Measurements from ENCODE around the gene TCAP. TPM values are rescaled to one million over a fixed set of nuclear protein-coding genes. Genes with fewer than 3 reads are reported as not detected.

The TCAP gene, protein sequence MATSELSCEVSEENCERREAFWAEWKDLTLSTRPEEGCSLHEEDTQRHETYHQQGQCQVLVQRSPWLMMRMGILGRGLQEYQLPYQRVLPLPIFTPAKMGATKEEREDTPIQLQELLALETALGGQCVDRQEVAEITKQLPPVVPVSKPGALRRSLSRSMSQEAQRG
- under 0.01 and 0.60 TPM in 2 replicates for total RNA-seq

DNA sequence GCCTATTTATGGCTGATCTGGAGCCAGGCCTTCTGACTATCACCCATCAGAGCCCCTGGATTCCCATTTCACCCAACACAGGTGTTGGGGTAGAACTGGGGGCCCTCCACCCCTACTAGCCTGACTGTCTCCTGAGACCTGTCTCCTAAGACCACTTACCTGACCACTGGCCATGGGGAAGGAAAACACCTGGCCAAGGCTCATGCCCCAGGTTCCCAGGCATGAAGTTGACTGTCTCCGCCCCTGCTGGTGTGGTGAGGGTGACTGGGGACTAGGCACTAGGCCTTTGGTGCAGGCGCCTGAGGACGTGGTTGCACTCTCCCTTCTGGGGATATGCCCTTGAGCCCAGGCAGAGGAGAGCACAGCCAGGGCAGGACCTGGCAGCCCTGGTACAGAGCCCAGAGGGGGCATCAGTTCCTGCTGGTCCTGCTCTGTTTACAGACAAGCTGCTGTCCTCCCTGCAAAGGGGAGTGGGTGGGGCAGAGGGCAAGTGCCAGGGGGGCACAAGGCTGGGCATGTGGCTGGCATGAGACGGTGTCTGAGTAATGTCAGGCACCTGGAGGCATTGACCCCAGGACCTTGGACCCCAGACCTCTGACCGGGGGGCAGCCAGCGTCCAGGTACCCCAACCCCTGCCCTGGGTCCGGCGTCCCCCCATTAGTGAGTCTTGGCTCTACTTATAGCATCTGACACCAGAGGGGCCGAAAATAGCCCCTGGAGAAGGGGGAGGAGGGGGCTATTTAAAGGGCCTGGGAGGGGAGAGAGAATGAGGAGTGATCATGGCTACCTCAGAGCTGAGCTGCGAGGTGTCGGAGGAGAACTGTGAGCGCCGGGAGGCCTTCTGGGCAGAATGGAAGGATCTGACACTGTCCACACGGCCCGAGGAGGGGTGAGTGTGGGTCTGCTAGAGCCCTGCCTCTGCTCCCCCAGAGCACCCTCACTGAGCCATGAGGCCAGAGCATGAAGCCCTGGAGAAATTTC, at the start of gene TCAP:
TSS of gene TCAP (plus strand) at position 769 of the 981 bp plus-strand sequence. CDS start at position 780, 11 bp downstream.
- DNase-seq (ENCODE audit: low read depth in 2 of 2): no peak

DNA sequence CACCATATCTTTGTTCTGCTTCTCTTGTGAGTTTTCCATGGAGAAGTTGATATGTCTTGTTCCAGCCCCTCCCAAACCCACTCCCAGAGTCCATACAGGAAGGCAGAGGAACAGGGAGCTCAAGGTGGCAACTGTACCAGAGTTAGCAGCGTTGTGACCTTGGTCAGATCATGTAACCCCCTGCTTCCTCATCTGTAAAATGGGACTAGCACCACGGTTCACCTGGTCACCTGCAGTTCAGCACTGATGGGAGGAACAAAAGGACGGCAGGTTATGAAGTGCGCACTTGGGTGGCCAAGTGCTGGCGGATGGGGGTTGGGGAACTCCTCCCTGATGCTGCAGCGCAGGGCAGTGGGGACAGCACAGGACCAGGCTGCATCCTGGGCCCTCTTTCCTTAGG, 49.7 kb upstream of the TCAP start:
- DNase-seq (ENCODE audit: low read depth in 2 of 2): no peak

DNA sequence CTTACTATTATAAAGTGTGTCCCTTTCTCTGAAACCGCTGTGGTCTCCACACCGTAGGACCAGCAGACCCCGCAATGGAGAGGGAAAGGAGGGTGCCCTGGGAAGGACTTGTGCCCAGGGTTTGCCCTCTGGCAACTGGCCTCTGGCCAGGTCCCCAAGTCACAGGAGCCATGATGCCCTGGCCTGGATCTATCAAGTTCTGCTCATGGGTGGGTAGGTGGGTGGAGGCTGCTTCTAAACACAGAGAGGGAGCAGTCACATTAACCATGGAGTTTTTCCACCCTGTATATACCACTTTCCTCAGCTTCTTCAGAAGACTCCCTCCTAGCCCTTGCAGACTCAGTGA, 48.1 kb upstream of the TCAP start:
- DNase-seq (ENCODE audit: low read depth in 2 of 2): no peak

DNA sequence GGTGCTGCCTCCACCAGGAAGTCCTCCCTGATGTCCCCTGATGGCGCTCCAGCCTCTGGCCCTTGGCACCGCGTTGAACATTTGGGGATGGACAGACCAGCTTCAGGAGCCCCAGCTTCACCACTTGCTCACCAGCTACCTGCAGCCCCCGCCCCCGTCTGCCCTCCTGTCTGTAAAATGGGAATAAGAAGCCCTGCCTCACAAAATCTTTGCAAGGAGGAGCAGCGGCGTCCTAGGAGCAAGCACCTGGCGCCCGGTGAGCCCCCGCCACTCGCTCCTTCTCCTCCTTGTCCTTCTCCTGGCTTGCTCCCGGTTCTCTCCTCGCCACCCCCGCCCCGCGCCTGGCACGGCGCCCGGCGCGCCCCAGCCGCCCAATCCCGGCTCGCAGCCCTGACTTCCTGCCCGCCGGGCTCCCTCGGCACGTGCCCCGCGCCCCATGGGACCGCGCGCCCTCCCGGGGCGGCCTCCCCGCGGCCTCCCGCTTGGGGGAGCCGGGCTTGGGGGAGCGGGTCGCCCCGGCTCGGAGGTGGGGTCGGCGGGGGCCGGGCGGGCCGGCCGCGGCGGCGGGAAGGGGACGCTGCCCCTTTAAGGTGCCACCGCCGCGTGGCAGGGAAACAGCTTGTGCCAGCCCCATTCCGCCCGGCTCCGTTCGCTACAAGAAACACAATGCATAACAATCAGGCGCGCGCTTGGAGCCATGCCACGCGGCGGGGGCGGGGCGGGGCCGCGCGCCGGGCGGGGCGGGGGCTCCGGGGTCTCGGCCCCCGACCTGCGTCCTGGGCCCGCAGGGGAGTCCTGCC, 47.5 kb upstream of the TCAP start:
- DNase-seq (ENCODE audit: low read depth in 2 of 2): peak; percentile 49 to 71

DNA sequence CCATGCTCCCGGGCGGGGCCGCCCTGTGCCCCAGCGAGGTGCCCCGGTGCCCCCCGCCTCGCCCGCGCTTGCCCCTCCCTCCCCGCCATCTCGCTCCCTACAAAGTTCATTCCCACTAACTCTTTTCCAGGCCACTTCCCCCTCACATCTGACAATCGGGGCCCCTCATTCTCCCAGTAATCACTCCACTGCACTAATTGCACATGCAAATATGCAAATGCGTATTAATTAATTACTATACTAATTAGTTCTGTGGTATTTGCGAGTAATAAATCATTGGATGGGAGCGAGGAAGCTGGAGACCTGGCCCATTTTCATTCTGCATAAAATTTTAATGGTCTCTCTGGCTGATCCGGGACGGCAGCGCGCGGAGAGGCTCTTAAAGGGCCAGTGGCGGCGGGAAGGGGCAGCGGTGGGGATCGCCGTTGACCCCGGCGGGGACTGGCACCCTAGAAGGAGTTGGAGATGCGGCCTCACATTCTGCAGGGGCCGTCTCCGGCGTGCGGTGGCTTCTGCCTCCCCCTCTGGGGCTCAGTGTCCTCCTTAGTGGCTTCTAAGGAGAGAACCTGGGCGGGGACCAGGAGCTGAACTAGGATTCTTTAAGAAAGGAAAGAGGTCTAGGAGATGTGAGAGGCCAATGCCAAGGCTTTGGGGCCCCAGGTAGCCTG, 46.8 kb upstream of the TCAP start:
- peak; percentile 7 to 26 for DNase-seq (ENCODE audit: low read depth in 2 of 2)

DNA sequence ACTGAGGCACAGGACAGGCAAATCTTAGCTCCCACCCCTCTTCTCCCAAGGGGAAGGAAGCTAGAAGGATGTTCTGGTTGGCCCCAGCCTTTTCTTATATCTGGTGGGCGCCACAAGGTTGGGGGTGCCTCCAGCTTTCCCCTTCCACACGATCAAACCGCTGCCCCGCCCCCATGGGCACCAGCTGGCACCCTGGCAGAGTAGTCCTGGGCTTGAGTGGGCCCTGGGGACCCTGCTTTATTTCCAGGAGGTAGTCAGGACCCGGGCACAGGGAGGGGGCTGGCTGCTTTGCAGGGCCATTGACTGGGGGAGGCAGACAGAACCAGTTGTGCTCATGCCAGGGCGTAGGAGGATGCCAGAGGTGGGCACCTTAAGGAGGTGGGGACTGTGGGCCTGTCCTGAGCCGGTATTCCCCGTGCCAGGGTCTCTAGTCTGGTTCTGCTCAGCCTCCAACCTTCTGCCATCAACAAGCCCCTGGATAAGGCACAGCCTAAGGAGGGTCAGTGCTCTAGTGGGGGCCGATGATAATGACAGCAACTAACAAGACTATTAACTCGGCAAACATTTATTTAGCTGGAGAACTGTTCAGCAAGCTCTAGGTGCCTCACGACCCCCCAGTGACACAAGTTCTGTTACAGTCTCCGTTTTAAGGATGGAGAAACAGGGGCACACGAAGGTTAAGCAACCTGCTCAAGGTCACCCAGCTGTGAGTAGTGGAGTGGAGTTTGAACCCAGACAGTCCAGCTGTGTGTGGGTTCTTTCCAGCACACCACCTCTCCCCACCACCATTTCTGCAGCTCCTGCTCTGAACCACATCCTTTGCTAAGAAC, 46.0 kb upstream of the TCAP start:
- no peak for DNase-seq (ENCODE audit: low read depth in 2 of 2)

DNA sequence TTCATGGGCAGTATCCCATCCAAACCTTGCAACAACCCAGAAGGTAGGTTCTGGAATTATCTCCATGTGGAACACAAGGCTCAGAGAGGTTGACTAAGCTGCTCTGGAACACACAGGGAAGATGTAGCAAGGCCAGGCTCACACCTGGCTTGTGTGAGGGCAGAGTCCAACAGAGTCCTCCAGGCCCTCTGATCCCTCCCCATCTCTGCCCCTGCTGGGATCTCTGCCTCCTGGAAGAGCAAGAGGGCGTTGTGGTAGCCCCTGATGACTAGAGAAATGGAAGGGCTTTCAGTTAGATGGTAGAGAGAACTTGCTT, 45.4 kb upstream of the TCAP start:
- DNase-seq (ENCODE audit: low read depth in 2 of 2): no peak

DNA sequence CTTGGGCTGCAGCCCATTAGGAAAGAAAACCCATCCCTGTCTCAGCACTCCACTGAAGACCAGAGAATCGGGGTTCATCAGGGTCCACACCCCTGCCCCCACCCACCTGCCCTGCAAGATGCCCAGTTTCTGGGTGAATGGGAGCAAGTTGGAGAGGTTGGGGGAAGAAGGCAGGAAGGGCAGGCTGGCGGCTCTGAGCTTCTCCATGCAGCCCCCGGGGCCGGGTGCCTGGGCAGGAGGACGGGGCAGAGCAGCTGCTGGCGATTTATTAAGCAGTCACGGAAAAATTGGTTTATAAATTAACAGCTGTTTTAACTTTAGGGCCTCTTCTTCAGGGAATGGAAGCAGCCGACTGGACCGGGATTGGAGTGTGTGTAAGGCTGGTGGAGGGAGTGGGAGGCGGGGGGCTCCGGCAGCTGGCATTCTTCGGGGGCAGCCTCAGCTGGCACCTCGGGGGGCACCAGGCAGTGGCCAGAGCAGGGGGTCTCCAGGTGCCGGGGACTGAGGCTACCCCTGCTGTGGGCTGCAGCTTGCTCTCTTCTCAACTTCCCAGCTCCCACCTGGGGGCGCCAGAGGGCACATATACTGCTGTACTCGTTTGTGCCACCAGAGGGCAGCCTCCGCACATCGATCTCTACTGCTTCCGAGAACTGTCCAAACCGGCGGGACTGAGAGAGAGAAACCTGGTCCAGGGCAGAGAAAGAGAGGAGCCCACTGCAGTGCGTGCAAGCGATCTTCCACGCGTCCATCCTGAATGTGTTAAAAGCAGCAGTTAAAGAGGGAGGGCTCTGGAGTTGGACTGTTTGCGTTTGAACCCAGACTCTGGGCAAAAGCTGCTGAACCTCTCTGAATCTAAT, 43.4 kb upstream of the TCAP start:
- DNase-seq (ENCODE audit: low read depth in 2 of 2): peak; percentile 76 to 87

DNA sequence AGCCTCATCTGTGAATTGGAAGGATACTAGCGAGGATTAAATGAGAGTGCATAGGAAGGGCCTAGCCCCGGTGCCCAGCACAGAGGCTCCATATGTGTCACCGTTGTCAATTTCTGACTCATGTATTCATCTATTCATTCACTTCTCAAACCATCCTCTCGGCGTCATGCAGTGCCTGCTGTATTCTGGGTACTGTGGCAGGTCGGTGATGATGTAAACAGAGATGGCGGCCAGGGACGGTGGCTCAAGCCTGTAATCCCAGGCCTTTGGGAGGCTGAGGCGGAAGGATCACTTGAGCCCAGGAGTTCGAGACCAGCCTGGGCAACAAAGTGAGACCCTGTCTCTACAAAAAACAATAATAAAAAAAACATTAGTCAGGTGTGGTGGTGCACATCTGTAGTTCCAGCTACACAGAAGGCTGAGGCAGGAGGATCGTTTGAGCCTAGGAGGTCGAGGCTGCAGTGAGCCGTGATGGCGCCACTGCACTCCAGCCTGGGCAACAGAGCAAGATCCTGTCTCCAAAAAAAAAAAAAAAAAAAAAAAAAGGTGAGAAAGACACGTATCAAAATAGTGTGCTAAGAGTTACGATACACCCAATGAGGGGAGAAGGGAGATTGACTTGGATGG, 42.7 kb upstream of the TCAP start:
- no peak for DNase-seq (ENCODE audit: low read depth in 2 of 2)

DNA sequence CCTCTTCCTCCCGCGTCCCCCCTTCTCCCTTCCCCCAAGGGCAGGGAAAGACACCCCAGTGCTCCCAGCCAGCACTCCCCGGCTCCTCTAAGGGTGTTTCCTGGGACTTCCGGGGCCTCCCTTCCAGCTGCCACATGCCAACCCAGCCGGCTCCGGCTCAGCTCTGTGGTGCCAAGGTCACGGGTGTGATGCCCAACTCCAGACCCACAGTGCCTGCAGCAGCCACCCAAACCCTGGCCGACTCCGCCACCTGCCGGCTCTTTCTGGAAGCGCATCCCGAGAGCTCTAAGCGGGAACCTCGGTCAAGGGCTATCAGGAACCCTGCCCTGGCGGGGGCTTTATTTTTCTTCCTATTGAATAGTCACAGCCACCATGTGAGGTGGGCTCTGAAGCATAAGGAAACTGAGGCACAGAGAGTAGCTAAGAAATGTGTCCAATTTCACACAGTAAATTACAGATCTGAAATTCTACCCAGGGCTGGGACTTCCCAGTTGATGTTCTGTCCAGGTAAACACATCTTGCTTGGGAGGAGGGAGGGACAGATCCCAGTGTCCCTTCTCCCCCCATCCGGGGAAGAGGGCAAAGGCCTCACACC, 41.7 kb upstream of the TCAP start:
- DNase-seq (ENCODE audit: low read depth in 2 of 2): peak; percentile 64 to 73

DNA sequence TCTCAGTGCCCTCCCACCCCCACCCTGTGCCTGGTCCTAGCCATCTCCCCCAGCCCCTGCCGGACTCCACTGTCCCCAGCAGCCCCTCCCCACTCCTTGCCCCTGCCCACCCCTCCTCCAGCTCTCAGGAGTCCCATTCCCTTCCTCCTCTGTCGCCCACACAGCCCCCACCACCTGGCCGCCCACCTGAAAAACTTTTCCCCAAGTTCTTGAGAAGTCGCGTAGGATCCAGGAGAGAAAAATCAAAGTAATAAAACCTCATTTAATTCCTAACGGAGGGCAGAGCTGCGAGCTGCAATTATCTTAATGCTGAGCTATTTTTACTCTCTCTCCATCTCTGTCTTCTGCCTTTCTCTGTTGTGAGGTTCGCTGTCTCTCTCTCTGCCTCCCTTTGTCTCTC, 40.8 kb upstream of the TCAP start:
- no peak for DNase-seq (ENCODE audit: low read depth in 2 of 2)

DNA sequence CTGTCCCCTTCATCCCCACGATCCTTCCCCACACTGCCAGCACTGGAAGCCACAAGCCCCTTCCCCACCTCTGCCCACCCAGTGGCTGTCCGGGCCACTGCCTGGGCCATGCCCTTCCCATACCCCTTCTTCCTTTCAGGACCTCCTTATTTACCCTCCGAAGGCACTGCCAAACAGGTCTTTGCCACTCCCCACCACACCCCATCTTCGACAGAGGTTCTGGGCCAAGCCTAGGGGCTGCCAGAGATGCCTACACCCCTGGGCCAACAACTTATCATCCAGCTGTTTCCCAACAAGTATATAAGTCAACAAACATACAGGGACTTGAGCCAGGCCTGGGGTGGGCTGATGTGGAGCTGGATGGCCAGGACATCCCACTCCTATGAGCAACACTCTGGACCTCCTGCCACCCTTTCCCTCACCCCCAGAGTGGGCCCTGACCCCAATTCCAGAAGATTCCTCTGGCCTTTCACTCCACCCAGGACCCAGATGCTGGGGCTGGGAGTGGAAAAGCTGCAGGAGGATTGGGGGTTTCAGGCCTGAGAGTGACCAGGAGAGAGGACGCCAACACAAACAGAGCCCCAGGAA, 39.9 kb upstream of the TCAP start:
- no peak for DNase-seq (ENCODE audit: low read depth in 2 of 2)

DNA sequence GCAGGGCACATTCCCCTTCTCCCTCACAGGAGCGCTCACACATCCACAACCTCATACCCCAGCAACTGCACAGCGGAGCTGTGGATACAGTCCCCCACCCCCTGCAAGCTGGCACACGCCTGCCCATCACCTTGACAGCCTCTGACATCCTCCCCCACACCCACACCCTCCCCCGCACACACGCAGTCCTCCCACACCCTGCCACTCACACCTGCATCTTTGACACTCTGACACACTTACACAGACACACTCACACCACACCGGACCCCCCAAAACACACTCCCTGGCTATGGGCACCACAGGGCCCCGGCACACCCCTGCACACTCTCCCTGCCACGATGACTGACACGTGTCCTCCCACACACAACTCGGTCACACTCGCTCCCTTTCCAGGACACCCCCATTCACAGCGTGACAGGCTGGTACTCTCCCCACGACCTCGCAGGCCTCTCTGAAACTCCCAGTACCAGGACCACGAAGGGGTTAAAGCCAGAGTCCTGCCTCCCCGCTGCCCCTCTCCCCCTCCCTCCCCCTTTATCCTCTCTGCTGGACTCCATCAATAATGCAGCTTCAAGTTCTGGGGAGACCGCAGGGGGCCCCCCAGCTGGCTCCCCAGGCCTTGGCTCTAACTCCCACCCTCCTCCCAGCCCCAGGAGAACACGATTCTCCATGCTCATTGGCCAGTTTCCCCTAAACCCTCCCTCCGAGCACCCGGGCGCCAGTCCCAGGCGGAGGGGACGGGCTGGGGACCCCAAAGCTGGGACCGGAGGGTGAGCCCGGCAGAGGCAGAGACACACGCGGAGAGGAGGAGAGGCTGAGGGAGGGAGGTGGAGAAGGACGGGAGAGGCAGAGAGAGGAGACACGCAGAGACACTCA, 38.7 kb upstream of the TCAP start, which contains the start of gene PPP1R1B:
TSS of gene PPP1R1B (plus strand) at position 782 of the 876 bp plus-strand sequence. CDS start 441 bp downstream, outside the sequence.
- DNase-seq (ENCODE audit: low read depth in 2 of 2): no peak

DNA sequence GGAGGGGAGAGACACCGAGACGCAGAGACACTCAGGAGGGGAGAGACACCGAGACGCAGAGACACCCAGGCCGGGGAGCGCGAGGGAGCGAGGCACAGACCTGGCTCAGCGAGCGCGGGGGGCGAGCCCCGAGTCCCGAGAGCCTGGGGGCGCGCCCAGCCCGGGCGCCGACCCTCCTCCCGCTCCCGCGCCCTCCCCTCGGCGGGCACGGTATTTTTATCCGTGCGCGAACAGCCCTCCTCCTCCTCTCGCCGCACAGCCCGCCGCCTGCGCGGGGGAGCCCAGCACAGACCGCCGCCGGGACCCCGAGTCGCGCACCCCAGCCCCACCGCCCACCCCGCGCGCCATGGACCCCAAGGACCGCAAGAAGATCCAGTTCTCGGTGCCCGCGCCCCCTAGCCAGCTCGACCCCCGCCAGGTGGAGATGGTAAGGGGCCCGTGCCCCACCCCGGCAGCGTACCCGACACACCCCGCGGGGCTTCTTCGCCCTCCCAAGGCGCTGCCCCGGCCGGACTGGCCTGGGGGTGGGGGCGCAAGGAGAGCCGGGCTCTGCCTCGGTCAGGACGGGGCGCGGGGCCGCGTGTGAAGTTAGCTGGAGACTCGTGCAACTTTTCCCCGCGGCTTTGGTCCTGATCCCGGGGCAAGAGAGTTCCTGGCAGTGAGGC, 38.0 kb upstream of the TCAP start:
- no peak for DNase-seq (ENCODE audit: low read depth in 2 of 2)

DNA sequence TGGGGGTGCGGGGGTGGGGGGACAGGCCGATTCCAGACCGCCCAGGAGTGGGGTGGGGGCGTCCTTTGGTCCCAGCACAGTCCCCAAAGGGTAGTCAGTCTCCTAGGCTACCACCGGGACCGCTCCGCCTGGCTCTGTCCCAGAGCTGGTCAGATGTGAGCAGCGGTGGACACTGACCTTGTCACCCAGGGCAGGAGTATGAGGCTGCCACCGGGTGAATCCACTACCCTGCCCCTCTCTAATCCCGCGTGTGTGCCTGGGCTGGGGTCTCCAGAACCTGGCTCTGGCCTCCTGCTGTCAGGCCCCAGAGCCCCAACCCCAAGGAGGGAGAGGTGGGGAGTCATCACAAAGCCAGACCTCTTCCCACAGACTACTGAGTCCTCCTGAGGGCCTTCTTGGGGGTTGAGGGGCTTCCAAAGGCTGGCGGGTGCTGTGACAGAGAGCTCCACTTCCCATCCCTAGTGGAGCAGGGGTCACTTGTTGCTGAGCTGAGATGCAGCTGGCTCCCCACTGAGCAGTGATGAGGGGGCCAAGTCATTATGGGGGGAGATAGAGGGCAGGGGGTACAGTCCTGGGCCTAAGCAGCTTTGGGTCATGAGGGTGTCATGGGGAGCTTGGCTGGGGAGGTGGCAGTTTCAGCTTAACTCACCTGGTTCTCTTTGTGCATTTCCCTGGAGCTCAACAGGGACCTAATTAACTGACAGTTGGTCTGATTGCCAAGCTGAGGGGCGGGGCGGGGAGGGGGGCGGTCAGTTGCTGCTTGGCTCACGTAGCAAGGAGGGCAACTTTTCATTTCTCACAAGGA, 37.2 kb upstream of the TCAP start:
- DNase-seq (ENCODE audit: low read depth in 2 of 2): no peak
